H1 (cell line): ENCODE results near the gene NAA25. TPM values are rescaled to one million over a fixed set of nuclear protein-coding genes. Genes with fewer than 3 reads are reported as not detected.

Experiments used
- CTCF ChIA-PET: fragments of 300-600 bp; sonication (Branson Sonifier 250); formaldehyde crosslinking; loops from one replicate; lab custom pipeline; 2021; ENCODE audit not compliant: partially characterized antibody; lab: Charles Lee
- POLR2A ChIA-PET: fragments of 300-600 bp; sonication (Branson Sonifier 250); formaldehyde crosslinking; loops from one replicate; lab custom pipeline; 2021; ENCODE audit warnings: inconsistent platforms; ENCODE audit not compliant: partially characterized antibody; lab: Charles Lee
- DNase-seq, 2 experiments: peaks; one replicate each; pipeline versions ENCODE4 v3.0.0 to v3.0.0-alpha.2; 2010 to 2022; ENCODE audit warnings: low spot score in 2 of 2, low read depth in 1 of 2, mixed read lengths in 1 of 2
- FAIRE-seq: peaks from 2 replicates; lab custom pipeline; 2011; peaks lifted over from hg19 to GRCh38; lab: Jason Lieb, UNC
- H2AFZ ChIP-seq: 2 replicates; pipeline ENCODE4 v1.8.1; 2012; ENCODE audit warnings: low read length, inconsistent platforms
- H2AK5ac ChIP-seq: 2 replicates; pipeline ENCODE4 v1.6.1; 2013; ENCODE audit warnings: low read depth, low read length
- H2BK120ac ChIP-seq: replicated peaks from 2 replicates; pipeline ENCODE3; 2013; ENCODE audit warnings: low read depth, low read length, inconsistent platforms
- H2BK12ac ChIP-seq: 2 replicates; pipeline ENCODE4 v1.6.1; 2013; ENCODE audit warnings: low read depth, low read length
- H2BK15ac ChIP-seq: 2 replicates; pipeline ENCODE4 v1.6.1; 2013; ENCODE audit warnings: low read length
- H2BK20ac ChIP-seq: 2 replicates; pipeline ENCODE4 v1.6.1; 2013; ENCODE audit warnings: low read length
- H2BK5ac ChIP-seq: 2 replicates; pipeline ENCODE4 v1.6.1; 2013; ENCODE audit warnings: low read depth, low read length
- H3K14ac ChIP-seq: 2 replicates; pipeline ENCODE4 v1.6.1; 2013; ENCODE audit warnings: inconsistent platforms; ENCODE audit not compliant: insufficient read length
- H3K18ac ChIP-seq: 2 replicates; pipeline ENCODE4 v1.6.1; 2013; ENCODE audit warnings: low read length; ENCODE audit errors: extremely low read depth
- H3K23ac ChIP-seq: 2 replicates; pipeline ENCODE4 v1.6.1; 2013; ENCODE audit warnings: inconsistent platforms; ENCODE audit not compliant: insufficient read length
- H3K23me2 ChIP-seq: 2 replicates; pipeline ENCODE4 v1.6.1; 2013; ENCODE audit warnings: low read depth, low read length
- H3K27ac ChIP-seq: 2 replicates; pipeline ENCODE4 v1.6.1; 2011; ENCODE audit warnings: low read depth, low read length, inconsistent platforms
- H3K27me3 ChIP-seq, 4 experiments: replicated peaks in 1 of 4; 1 replicate in 1 of 4; 2 replicates in 3 of 4; pipeline versions ENCODE4 v1.6.1 to v1.8.1; 2011 to 2013; ENCODE audit warnings: low read length in 3 of 4, mild to moderate bottlenecking in 3 of 4, inconsistent platforms in 2 of 4, mixed read lengths in 2 of 4, moderate library complexity in 1 of 4; ENCODE audit not compliant: control insufficient read depth in 3 of 4, insufficient read depth in 3 of 4; ENCODE audit errors: extremely low read depth in 1 of 4
- H3K36me3 ChIP-seq, 4 experiments: 2 replicates each; pipeline versions ENCODE4 v1.6.1 to v1.8.1; 2011 to 2013; ENCODE audit warnings: mild to moderate bottlenecking in 4 of 4, low read length in 3 of 4, moderate library complexity in 2 of 4, control low read depth in 1 of 4, inconsistent platforms in 1 of 4; ENCODE audit not compliant: insufficient read depth in 4 of 4, control insufficient read depth in 2 of 4
- H3K4ac ChIP-seq: replicated peaks from 2 replicates; pipeline ENCODE3; 2013; ENCODE audit warnings: low read length, low read depth, mixed read lengths, inconsistent platforms; ENCODE audit not compliant: insufficient read length
- H3K4me1 ChIP-seq, 4 experiments: replicated peaks in 1 of 4; 1 replicate in 1 of 4; 2 replicates in 3 of 4; pipeline versions ENCODE4 v1.6.1 to v1.8.1; 2011 to 2013; ENCODE audit warnings: low read length in 3 of 4, inconsistent platforms in 2 of 4, mixed read lengths in 1 of 4; ENCODE audit not compliant: insufficient read depth in 4 of 4, control insufficient read depth in 3 of 4
- H3K4me2 ChIP-seq, 2 experiments: 2 replicates each; pipeline versions ENCODE4 v1.6.1 to v1.8.1; 2011 to 2013; ENCODE audit warnings: low read depth in 2 of 2, low read length in 2 of 2, control low read depth in 1 of 2, inconsistent platforms in 1 of 2, mild to moderate bottlenecking in 1 of 2; ENCODE audit not compliant: insufficient read depth in 1 of 2
- H3K4me3 ChIP-seq, 4 experiments: fragments of 200-600, 300-600 bp in 1 of 4; sonication (generic), shearing (Covaris generic), sonication (Bioruptor Twin) in 1 of 4; 2 replicates each; pipeline versions ENCODE4 v1.5.1 to v1.8.1; 2011 to 2016; ENCODE audit warnings: low read length in 4 of 4, low read depth in 3 of 4, control low read depth in 2 of 4, inconsistent platforms in 2 of 4, mild to moderate bottlenecking in 2 of 4, mixed read lengths in 1 of 4, moderate library complexity in 1 of 4; ENCODE audit not compliant: insufficient read depth in 2 of 4; ENCODE audit errors: extremely low read depth in 1 of 4
- H3K56ac ChIP-seq: replicated peaks from 2 replicates; pipeline ENCODE3; 2013; ENCODE audit warnings: low read depth, mild to moderate bottlenecking, mixed read lengths, low read length, inconsistent platforms; ENCODE audit not compliant: insufficient read length
- H3K79me1 ChIP-seq: 2 replicates; pipeline ENCODE4 v1.6.1; 2013; ENCODE audit warnings: low read depth, low read length, control low read depth
- H3K79me2 ChIP-seq, 2 experiments: 2 replicates each; pipeline versions ENCODE4 v1.6.1 to v1.8.1; 2012 to 2013; ENCODE audit warnings: low read length in 2 of 2, mild to moderate bottlenecking in 2 of 2, inconsistent platforms in 1 of 2; ENCODE audit not compliant: insufficient read depth in 2 of 2, control insufficient read depth in 1 of 2
- H3K9ac ChIP-seq, 4 experiments: replicated peaks in 1 of 4; 1 replicate in 1 of 4; 2 replicates in 3 of 4; pipeline versions ENCODE4 v1.6.1 to v1.8.1; 2011 to 2013; ENCODE audit warnings: low read depth in 3 of 4, low read length in 3 of 4, control low read depth in 2 of 4, mild to moderate bottlenecking in 2 of 4, moderate library complexity in 2 of 4, inconsistent platforms in 1 of 4; ENCODE audit errors: extremely low read depth in 1 of 4
- H3K9me3 ChIP-seq, 2 experiments: 2 replicates each; pipeline versions ENCODE4 v1.6.1 to v1.8.1; 2012 to 2013; ENCODE audit warnings: mild to moderate bottlenecking in 2 of 2, moderate library complexity in 2 of 2, control low read depth in 1 of 2, inconsistent platforms in 1 of 2, low read depth in 1 of 2, low read length in 1 of 2, mixed read lengths in 1 of 2; ENCODE audit not compliant: insufficient read depth in 2 of 2
- H4K20me1 ChIP-seq, 2 experiments: replicated peaks in 1 of 2; 2 replicates each; pipeline versions ENCODE3 to v1.8.1; 2011 to 2013; ENCODE audit warnings: inconsistent platforms in 2 of 2, low read length in 2 of 2, mild to moderate bottlenecking in 1 of 2; ENCODE audit not compliant: insufficient read depth in 2 of 2, control insufficient read depth in 1 of 2
- H4K5ac ChIP-seq: 2 replicates; pipeline ENCODE4 v1.6.1; 2013; ENCODE audit warnings: low read length, low read depth, mixed read lengths, inconsistent platforms; ENCODE audit not compliant: insufficient read length
- H4K8ac ChIP-seq: 2 replicates; pipeline ENCODE4 v1.8.0; 2013; ENCODE audit warnings: mild to moderate bottlenecking, moderate library complexity, low read length, inconsistent platforms; ENCODE audit not compliant: insufficient read depth; ENCODE audit errors: extremely low read depth
- H4K91ac ChIP-seq: replicated peaks from 2 replicates; pipeline ENCODE3; 2013; ENCODE audit warnings: low read length, mixed read lengths, inconsistent platforms; ENCODE audit not compliant: insufficient read length
- CBX5 ChIP-seq: fragments of 300-800, 300-1000 bp; sonication (generic); IDR thresholded peaks from 2 replicates; pipeline ENCODE4 v1.7.1; 2016; ENCODE audit warnings: antibody characterized with exemption, low read length, low read depth
- EGR1 ChIP-seq: IDR thresholded peaks from 2 replicates; pipeline ENCODE4 v1.6.1; 2011; ENCODE audit warnings: low read depth, low read length, borderline replicate concordance
- MAFK ChIP-seq: IDR thresholded peaks from 2 replicates; pipeline ENCODE4 v1.6.1; 2012; ENCODE audit warnings: low read depth, mild to moderate bottlenecking, improper control_type of control experiment, low read length
- POLR2AphosphoS5 ChIP-seq: IDR thresholded peaks from 2 replicates; pipeline ENCODE4 v1.6.1; 2011; ENCODE audit warnings: low read depth, low read length
- WGBS, 2 experiments: shearing (Covaris generic) in 1 of 2; methylation state at CpG; one replicate each; pipeline versions ENCODE4 v1.1.6 to v1.1.7; 2013 to 2015; ENCODE audit warnings: low lambda C conversion rate in 2 of 2, mixed read lengths in 2 of 2, inconsistent platforms in 1 of 2, low coverage in 1 of 2, missing lambda C conversion rate in 1 of 2; ENCODE audit not compliant: insufficient replicate concordance in 2 of 2, insufficient coverage in 1 of 2, insufficient read length in 1 of 2; ENCODE audit errors: extremely low coverage in 1 of 2, missing lambda C conversion rate in 1 of 2; 5-methylcytosine and 5-hydroxymethylcytosine counted together
- polyA plus RNA-seq, 7 experiments: library from polyadenylated mRNA; depleted of rRNA in 3 of 7; stranded (reverse) in 5 of 7; unstranded in 2 of 7; fragments of >200 nt in 5 of 7; fragments of 200-250 nt in 2 of 7; gene quantifications; 1 replicate in 5 of 7; 2 replicates in 1 of 7; 4 replicates in 1 of 7; pipeline versions ENCODE4 v1.2.1 to v1.2.3, GENCODE V29; 2011 to 2013; ENCODE audit warnings: missing spikeins in 2 of 7, mixed read lengths in 2 of 7
- total RNA-seq: library from RNA; stranded (reverse); fragmentation: NEBNext Ultra II Directional; extraction: Animal tissue kit (Norgen Biotek cat#: 25700); gene quantifications from 2 replicates; pipeline ENCODE4 v1.2.1, GENCODE V29; 2021
- TF ChIP-seq, protein P1 (sequence below): IDR thresholded peaks from 2 replicates; pipeline ENCODE4 v1.6.1; 2012; ENCODE audit warnings: inconsistent platforms

Gene NAA25
- total and polyA plus RNA-seq, 2 of the 8 experiments (the other 6 are each of a cell fraction or from before 2014, with no cell fraction given): 10.8 to 60.3 TPM

DNA sequence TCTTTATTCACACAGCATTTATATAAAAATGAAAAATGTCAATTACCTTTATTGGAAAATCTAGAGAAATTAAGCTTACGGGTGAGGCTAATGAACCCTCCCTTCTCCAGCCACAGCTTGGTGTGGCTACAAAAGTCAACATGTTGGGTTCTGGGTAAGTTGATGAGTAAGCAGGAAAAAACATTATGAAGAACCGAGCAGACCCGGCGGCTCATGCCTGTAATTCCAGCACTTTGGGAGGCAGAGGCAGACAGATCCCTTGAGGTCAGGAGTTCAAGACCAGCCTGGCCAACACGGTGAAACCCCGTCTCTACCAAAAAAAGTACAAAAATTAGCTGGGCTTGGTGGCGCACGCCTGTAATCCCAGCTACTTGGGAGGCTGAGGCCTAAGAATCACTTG, 10.9 kb downstream of the NAA25 start:
- WGBS, 2 experiments: 94% methylated on average over 8 of the region's 8 CpGs; no CpG with 5 or more reads in 1 of the 2 experiments
- Histone ChIP-seq H2AFZ (no peak overlapping the region), H2BK20ac (no peak overlapping the region), H2BK120ac (no peak overlapping the region), H4K20me1 (peaks cover 3 to 11% of the 10 kb centered on the region in 2 experiments), H3K14ac (no peak overlapping the region), H3K27me3 (no peaks in the 10 kb centered on the region), H4K5ac (no peak overlapping the region), H3K9me3 (no peaks in the 10 kb centered on the region), H3K79me1 (peaks cover 4% of the 10 kb centered on the region; the same call in 1 of the 2 replicates), H3K23me2 (no peaks in the 10 kb centered on the region), H2BK5ac (no peak overlapping the region), H3K4me2 (no peak overlapping the region), H3K4ac (no peak overlapping the region), H3K36me3 (peaks cover 0 to 43% (median 17%) of the 10 kb centered on the region in 4 experiments; a peak in 5 of 8 replicates), H3K18ac (no peak overlapping the region), H2BK15ac (no peak overlapping the region), H3K4me1 (no peaks in the 10 kb centered on the region), H3K79me2 (peaks cover 17 to 93% of the 10 kb centered on the region in 2 experiments), H3K56ac (no peak overlapping the region), H3K9ac (no peak overlapping the region), H2AK5ac (no peak overlapping the region), H3K23ac (no peak overlapping the region), H3K27ac (no peak overlapping the region), H3K4me3 (no peak overlapping the region), H2BK12ac (no peak overlapping the region), H4K91ac (no peak overlapping the region), H4K8ac (no peak overlapping the region)
- DNase-seq: no peak
- no peak for FAIRE-seq
- POLR2A ChIA-PET: interaction anchor here (1.6 to 6.0 kb wide), 3 partner anchors 9 to 84 kb away, joined by 3 to 44 read pairs (median 9); partner anchors contain the start of genes ERP29, NAA25 and TMEM116
- CTCF ChIA-PET: no interaction called here
- no peak for TF ChIP-seq POLR2AphosphoS5
- TF ChIP-seq, protein P1, sequence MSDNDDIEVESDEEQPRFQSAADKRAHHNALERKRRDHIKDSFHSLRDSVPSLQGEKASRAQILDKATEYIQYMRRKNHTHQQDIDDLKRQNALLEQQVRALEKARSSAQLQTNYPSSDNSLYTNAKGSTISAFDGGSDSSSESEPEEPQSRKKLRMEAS: no peak
- TF ChIP-seq EGR1: no peak
- no peak for TF ChIP-seq MAFK
- TF ChIP-seq CBX5: no peak
